H1 (cell line): Measurements from ENCODE around the gene DERL3. TPM values are rescaled to one million over a fixed set of nuclear protein-coding genes. Genes with fewer than 3 reads are reported as not detected.
A peak's percentile ranks its signal among the peaks of the same experiment; 100 is the strongest.

Experiments used
- CTCF ChIA-PET: fragments of 300-600 bp; sonication (Branson Sonifier 250); formaldehyde crosslinking; loops from one replicate; lab custom pipeline; 2021; ENCODE audit not compliant: partially characterized antibody; lab: Charles Lee
- POLR2A ChIA-PET: fragments of 300-600 bp; sonication (Branson Sonifier 250); formaldehyde crosslinking; loops from one replicate; lab custom pipeline; 2021; ENCODE audit warnings: inconsistent platforms; ENCODE audit not compliant: partially characterized antibody; lab: Charles Lee
- DNase-seq, 2 experiments: peaks; one replicate each; pipeline versions ENCODE4 v3.0.0 to v3.0.0-alpha.2; 2010 to 2022; ENCODE audit warnings: low spot score in 2 of 2, low read depth in 1 of 2, mixed read lengths in 1 of 2
- FAIRE-seq: peaks from 2 replicates; lab custom pipeline; 2011; peaks lifted over from hg19 to GRCh38; lab: Jason Lieb, UNC
- H2AFZ ChIP-seq: 2 replicates; pipeline ENCODE4 v1.8.1; 2012; ENCODE audit warnings: low read length, inconsistent platforms
- H2AK5ac ChIP-seq: 2 replicates; pipeline ENCODE4 v1.6.1; 2013; ENCODE audit warnings: low read depth, low read length
- H2BK120ac ChIP-seq: replicated peaks from 2 replicates; pipeline ENCODE3; 2013; ENCODE audit warnings: low read depth, low read length, inconsistent platforms
- H2BK12ac ChIP-seq: 2 replicates; pipeline ENCODE4 v1.6.1; 2013; ENCODE audit warnings: low read depth, low read length
- H2BK15ac ChIP-seq: 2 replicates; pipeline ENCODE4 v1.6.1; 2013; ENCODE audit warnings: low read length
- H2BK20ac ChIP-seq: 2 replicates; pipeline ENCODE4 v1.6.1; 2013; ENCODE audit warnings: low read length
- H2BK5ac ChIP-seq: 2 replicates; pipeline ENCODE4 v1.6.1; 2013; ENCODE audit warnings: low read depth, low read length
- H3K14ac ChIP-seq: 2 replicates; pipeline ENCODE4 v1.6.1; 2013; ENCODE audit warnings: inconsistent platforms; ENCODE audit not compliant: insufficient read length
- H3K18ac ChIP-seq: 2 replicates; pipeline ENCODE4 v1.6.1; 2013; ENCODE audit warnings: low read length; ENCODE audit errors: extremely low read depth
- H3K23ac ChIP-seq: 2 replicates; pipeline ENCODE4 v1.6.1; 2013; ENCODE audit warnings: inconsistent platforms; ENCODE audit not compliant: insufficient read length
- H3K23me2 ChIP-seq: 2 replicates; pipeline ENCODE4 v1.6.1; 2013; ENCODE audit warnings: low read depth, low read length
- H3K27ac ChIP-seq: 2 replicates; pipeline ENCODE4 v1.6.1; 2011; ENCODE audit warnings: low read depth, low read length, inconsistent platforms
- H3K27me3 ChIP-seq, 4 experiments: replicated peaks in 1 of 4; 1 replicate in 1 of 4; 2 replicates in 3 of 4; pipeline versions ENCODE4 v1.6.1 to v1.8.1; 2011 to 2013; ENCODE audit warnings: low read length in 3 of 4, mild to moderate bottlenecking in 3 of 4, inconsistent platforms in 2 of 4, mixed read lengths in 2 of 4, moderate library complexity in 1 of 4; ENCODE audit not compliant: control insufficient read depth in 3 of 4, insufficient read depth in 3 of 4; ENCODE audit errors: extremely low read depth in 1 of 4
- H3K36me3 ChIP-seq, 4 experiments: 2 replicates each; pipeline versions ENCODE4 v1.6.1 to v1.8.1; 2011 to 2013; ENCODE audit warnings: mild to moderate bottlenecking in 4 of 4, low read length in 3 of 4, moderate library complexity in 2 of 4, control low read depth in 1 of 4, inconsistent platforms in 1 of 4; ENCODE audit not compliant: insufficient read depth in 4 of 4, control insufficient read depth in 2 of 4
- H3K4ac ChIP-seq: replicated peaks from 2 replicates; pipeline ENCODE3; 2013; ENCODE audit warnings: low read length, low read depth, mixed read lengths, inconsistent platforms; ENCODE audit not compliant: insufficient read length
- H3K4me1 ChIP-seq, 4 experiments: replicated peaks in 1 of 4; 1 replicate in 1 of 4; 2 replicates in 3 of 4; pipeline versions ENCODE4 v1.6.1 to v1.8.1; 2011 to 2013; ENCODE audit warnings: low read length in 3 of 4, inconsistent platforms in 2 of 4, mixed read lengths in 1 of 4; ENCODE audit not compliant: insufficient read depth in 4 of 4, control insufficient read depth in 3 of 4
- H3K4me2 ChIP-seq, 2 experiments: 2 replicates each; pipeline versions ENCODE4 v1.6.1 to v1.8.1; 2011 to 2013; ENCODE audit warnings: low read depth in 2 of 2, low read length in 2 of 2, control low read depth in 1 of 2, inconsistent platforms in 1 of 2, mild to moderate bottlenecking in 1 of 2; ENCODE audit not compliant: insufficient read depth in 1 of 2
- H3K4me3 ChIP-seq, 4 experiments: fragments of 200-600, 300-600 bp in 1 of 4; sonication (generic), shearing (Covaris generic), sonication (Bioruptor Twin) in 1 of 4; 2 replicates each; pipeline versions ENCODE4 v1.5.1 to v1.8.1; 2011 to 2016; ENCODE audit warnings: low read length in 4 of 4, low read depth in 3 of 4, control low read depth in 2 of 4, inconsistent platforms in 2 of 4, mild to moderate bottlenecking in 2 of 4, mixed read lengths in 1 of 4, moderate library complexity in 1 of 4; ENCODE audit not compliant: insufficient read depth in 2 of 4; ENCODE audit errors: extremely low read depth in 1 of 4
- H3K56ac ChIP-seq: replicated peaks from 2 replicates; pipeline ENCODE3; 2013; ENCODE audit warnings: low read depth, mild to moderate bottlenecking, mixed read lengths, low read length, inconsistent platforms; ENCODE audit not compliant: insufficient read length
- H3K79me1 ChIP-seq: 2 replicates; pipeline ENCODE4 v1.6.1; 2013; ENCODE audit warnings: low read depth, low read length, control low read depth
- H3K79me2 ChIP-seq, 2 experiments: 2 replicates each; pipeline versions ENCODE4 v1.6.1 to v1.8.1; 2012 to 2013; ENCODE audit warnings: low read length in 2 of 2, mild to moderate bottlenecking in 2 of 2, inconsistent platforms in 1 of 2; ENCODE audit not compliant: insufficient read depth in 2 of 2, control insufficient read depth in 1 of 2
- H3K9ac ChIP-seq, 4 experiments: replicated peaks in 1 of 4; 1 replicate in 1 of 4; 2 replicates in 3 of 4; pipeline versions ENCODE4 v1.6.1 to v1.8.1; 2011 to 2013; ENCODE audit warnings: low read depth in 3 of 4, low read length in 3 of 4, control low read depth in 2 of 4, mild to moderate bottlenecking in 2 of 4, moderate library complexity in 2 of 4, inconsistent platforms in 1 of 4; ENCODE audit errors: extremely low read depth in 1 of 4
- H3K9me3 ChIP-seq, 2 experiments: 2 replicates each; pipeline versions ENCODE4 v1.6.1 to v1.8.1; 2012 to 2013; ENCODE audit warnings: mild to moderate bottlenecking in 2 of 2, moderate library complexity in 2 of 2, control low read depth in 1 of 2, inconsistent platforms in 1 of 2, low read depth in 1 of 2, low read length in 1 of 2, mixed read lengths in 1 of 2; ENCODE audit not compliant: insufficient read depth in 2 of 2
- H4K20me1 ChIP-seq, 2 experiments: replicated peaks in 1 of 2; 2 replicates each; pipeline versions ENCODE3 to v1.8.1; 2011 to 2013; ENCODE audit warnings: inconsistent platforms in 2 of 2, low read length in 2 of 2, mild to moderate bottlenecking in 1 of 2; ENCODE audit not compliant: insufficient read depth in 2 of 2, control insufficient read depth in 1 of 2
- H4K5ac ChIP-seq: 2 replicates; pipeline ENCODE4 v1.6.1; 2013; ENCODE audit warnings: low read length, low read depth, mixed read lengths, inconsistent platforms; ENCODE audit not compliant: insufficient read length
- H4K8ac ChIP-seq: 2 replicates; pipeline ENCODE4 v1.8.0; 2013; ENCODE audit warnings: mild to moderate bottlenecking, moderate library complexity, low read length, inconsistent platforms; ENCODE audit not compliant: insufficient read depth; ENCODE audit errors: extremely low read depth
- H4K91ac ChIP-seq: replicated peaks from 2 replicates; pipeline ENCODE3; 2013; ENCODE audit warnings: low read length, mixed read lengths, inconsistent platforms; ENCODE audit not compliant: insufficient read length
- whole genome bisulfite sequencing, 2 experiments: shearing (Covaris generic) in 1 of 2; methylation state at CpG; one replicate each; pipeline versions ENCODE4 v1.1.6 to v1.1.7; 2013 to 2015; ENCODE audit warnings: low lambda C conversion rate in 2 of 2, mixed read lengths in 2 of 2, inconsistent platforms in 1 of 2, low coverage in 1 of 2, missing lambda C conversion rate in 1 of 2; ENCODE audit not compliant: insufficient replicate concordance in 2 of 2, insufficient coverage in 1 of 2, insufficient read length in 1 of 2; ENCODE audit errors: extremely low coverage in 1 of 2, missing lambda C conversion rate in 1 of 2; 5-methylcytosine and 5-hydroxymethylcytosine counted together
- polyA plus RNA-seq, 7 experiments: library from polyadenylated mRNA; depleted of rRNA in 3 of 7; stranded (reverse) in 5 of 7; unstranded in 2 of 7; fragments of >200 nt in 5 of 7; fragments of 200-250 nt in 2 of 7; gene quantifications; 1 replicate in 5 of 7; 2 replicates in 1 of 7; 4 replicates in 1 of 7; pipeline versions ENCODE4 v1.2.1 to v1.2.3, GENCODE V29; 2011 to 2013; ENCODE audit warnings: missing spikeins in 2 of 7, mixed read lengths in 2 of 7
- total RNA-seq: library from RNA; stranded (reverse); fragmentation: NEBNext Ultra II Directional; extraction: Animal tissue kit (Norgen Biotek cat#: 25700); gene quantifications from 2 replicates; pipeline ENCODE4 v1.2.1, GENCODE V29; 2021

Gene DERL3
- total and polyA plus RNA-seq, 2 of the 8 experiments (the other 6 are each of a cell fraction or from before 2014, with no cell fraction given): 8.7 to 19.5 TPM

DNA sequence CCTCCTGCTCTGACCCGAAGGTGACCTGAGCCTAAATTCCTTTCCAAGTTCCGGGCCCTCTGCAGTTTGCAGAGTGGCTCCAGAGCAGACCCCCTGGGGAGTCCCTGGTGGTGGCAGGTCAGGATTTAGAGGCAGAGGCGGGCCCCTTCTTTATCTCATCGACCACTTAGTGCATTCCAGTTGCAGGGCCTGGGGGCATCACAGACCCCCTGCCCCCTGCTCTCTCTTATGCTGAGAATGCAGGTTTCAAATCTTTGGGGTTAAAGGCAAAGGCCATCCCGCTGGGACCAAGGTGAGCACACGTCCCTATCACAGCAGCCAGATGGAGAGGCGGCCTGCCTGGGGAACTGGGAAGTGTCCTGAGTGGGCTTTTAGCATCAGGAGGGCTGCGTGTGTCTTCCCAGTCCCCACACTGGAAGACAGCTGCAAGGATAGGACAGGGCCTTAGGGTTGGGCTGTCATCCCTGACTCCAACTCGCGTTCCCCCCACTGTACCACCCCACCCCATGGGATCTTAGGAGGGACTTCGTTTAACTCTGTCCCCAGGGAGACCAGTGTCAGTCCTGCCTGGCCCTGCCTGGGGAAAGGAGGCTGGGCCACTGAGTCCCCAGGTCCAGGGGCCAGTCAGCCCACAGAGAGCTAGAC, 11.3 kb downstream of the DERL3 start:
- Histone ChIP-seq H4K5ac (no peak overlapping the region), H4K8ac (peak overlapping the region; percentile 14; the same call in 1 of the 2 replicates), H3K4me2 (no peak overlapping the region), H3K14ac (no peak overlapping the region), H2AFZ (no peak overlapping the region), H3K79me1 (peaks cover 2% of the 10 kb centered on the region; the same call in 1 of the 2 replicates), H2BK15ac (no peak overlapping the region), H3K23ac (no peak overlapping the region), H2BK12ac (no peak overlapping the region), H3K9ac (no peak overlapping the region), H2BK5ac (no peak overlapping the region), H4K91ac (no peak overlapping the region), H3K4ac (no peak overlapping the region), H3K56ac (no peak overlapping the region), H3K27ac (peak overlapping the region; percentile 43; the same call in 1 of the 2 replicates), H3K4me3 (no peak overlapping the region), H2BK120ac (no peak overlapping the region), H3K4me1 (no peaks in the 10 kb centered on the region), H3K27me3 (no peaks in the 10 kb centered on the region; a peak in 1 of 7 replicates), H3K79me2 (no peaks in the 10 kb centered on the region; a peak in 1 of 4 replicates), H3K9me3 (no peaks in the 10 kb centered on the region), H3K18ac (no peak overlapping the region), H3K23me2 (no peaks in the 10 kb centered on the region), H2BK20ac (no peak overlapping the region), H3K36me3 (peaks cover 11 to 47% (median 22%) of the 10 kb centered on the region in 4 experiments; a peak in 7 of 8 replicates), H4K20me1 (peaks cover 2 to 10% of the 10 kb centered on the region in 2 experiments), H2AK5ac (no peak overlapping the region)
- CTCF ChIA-PET: interaction anchor here (0.6 to 2.5 kb wide), 3 partner anchors 18 to 694 kb away, joined by 3 to 14 read pairs (median 11); no protein-coding TSS in a partner anchor
- FAIRE-seq: no peak
- no peak for DNase-seq
- POLR2A ChIA-PET: no interaction called here
- 94% methylated on average over 11 of the region's 11 CpGs; no CpG with 5 or more reads in 1 of the 2 experiments for WGBS, 2 experiments
